C4-2B (cell line): ENCODE data around the gene SH3BP5.

ENCODE experiments used
- H3K27ac ChIP-seq: fragments of 450-650 bp; 2 replicates; pipeline ENCODE4 v1.5.1; 2017
- ZFX ChIP-seq: fragments of 450-650 bp; IDR thresholded peaks from 2 replicates; pipeline ENCODE4 v1.6.1; 2017
- TF ChIP-seq, protein P1 (sequence below): fragments of 450-650 bp; conservative IDR thresholded peaks from 2 replicates; pipeline ENCODE4 v1.5.1; 2017; ENCODE audit warnings: mild to moderate bottlenecking

Gene SH3BP5, protein sequence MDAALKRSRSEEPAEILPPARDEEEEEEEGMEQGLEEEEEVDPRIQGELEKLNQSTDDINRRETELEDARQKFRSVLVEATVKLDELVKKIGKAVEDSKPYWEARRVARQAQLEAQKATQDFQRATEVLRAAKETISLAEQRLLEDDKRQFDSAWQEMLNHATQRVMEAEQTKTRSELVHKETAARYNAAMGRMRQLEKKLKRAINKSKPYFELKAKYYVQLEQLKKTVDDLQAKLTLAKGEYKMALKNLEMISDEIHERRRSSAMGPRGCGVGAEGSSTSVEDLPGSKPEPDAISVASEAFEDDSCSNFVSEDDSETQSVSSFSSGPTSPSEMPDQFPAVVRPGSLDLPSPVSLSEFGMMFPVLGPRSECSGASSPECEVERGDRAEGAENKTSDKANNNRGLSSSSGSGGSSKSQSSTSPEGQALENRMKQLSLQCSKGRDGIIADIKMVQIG

GRCh38 chr3:15332405-15333098, at the start of gene SH3BP5:
Gene SH3BP5 (minus strand): TSS chr3:15332586. CDS start chr3:15332408, 178 bp downstream.
- TF ChIP-seq, protein P1, sequence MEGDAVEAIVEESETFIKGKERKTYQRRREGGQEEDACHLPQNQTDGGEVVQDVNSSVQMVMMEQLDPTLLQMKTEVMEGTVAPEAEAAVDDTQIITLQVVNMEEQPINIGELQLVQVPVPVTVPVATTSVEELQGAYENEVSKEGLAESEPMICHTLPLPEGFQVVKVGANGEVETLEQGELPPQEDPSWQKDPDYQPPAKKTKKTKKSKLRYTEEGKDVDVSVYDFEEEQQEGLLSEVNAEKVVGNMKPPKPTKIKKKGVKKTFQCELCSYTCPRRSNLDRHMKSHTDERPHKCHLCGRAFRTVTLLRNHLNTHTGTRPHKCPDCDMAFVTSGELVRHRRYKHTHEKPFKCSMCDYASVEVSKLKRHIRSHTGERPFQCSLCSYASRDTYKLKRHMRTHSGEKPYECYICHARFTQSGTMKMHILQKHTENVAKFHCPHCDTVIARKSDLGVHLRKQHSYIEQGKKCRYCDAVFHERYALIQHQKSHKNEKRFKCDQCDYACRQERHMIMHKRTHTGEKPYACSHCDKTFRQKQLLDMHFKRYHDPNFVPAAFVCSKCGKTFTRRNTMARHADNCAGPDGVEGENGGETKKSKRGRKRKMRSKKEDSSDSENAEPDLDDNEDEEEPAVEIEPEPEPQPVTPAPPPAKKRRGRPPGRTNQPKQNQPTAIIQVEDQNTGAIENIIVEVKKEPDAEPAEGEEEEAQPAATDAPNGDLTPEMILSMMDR, result peak; percentile 72
- no peak for TF ChIP-seq ZFX
- peak within 1 kb of the TSS; percentile 64 for H3K27ac ChIP-seq

GRCh38 chr3:15380980-15381890, 48.8 kb upstream of the SH3BP5 start:
- H3K27ac ChIP-seq, result no peak overlapping the region
- TF ChIP-seq ZFX, result no peak
- TF ChIP-seq, protein P1, result no peak

DNA sequence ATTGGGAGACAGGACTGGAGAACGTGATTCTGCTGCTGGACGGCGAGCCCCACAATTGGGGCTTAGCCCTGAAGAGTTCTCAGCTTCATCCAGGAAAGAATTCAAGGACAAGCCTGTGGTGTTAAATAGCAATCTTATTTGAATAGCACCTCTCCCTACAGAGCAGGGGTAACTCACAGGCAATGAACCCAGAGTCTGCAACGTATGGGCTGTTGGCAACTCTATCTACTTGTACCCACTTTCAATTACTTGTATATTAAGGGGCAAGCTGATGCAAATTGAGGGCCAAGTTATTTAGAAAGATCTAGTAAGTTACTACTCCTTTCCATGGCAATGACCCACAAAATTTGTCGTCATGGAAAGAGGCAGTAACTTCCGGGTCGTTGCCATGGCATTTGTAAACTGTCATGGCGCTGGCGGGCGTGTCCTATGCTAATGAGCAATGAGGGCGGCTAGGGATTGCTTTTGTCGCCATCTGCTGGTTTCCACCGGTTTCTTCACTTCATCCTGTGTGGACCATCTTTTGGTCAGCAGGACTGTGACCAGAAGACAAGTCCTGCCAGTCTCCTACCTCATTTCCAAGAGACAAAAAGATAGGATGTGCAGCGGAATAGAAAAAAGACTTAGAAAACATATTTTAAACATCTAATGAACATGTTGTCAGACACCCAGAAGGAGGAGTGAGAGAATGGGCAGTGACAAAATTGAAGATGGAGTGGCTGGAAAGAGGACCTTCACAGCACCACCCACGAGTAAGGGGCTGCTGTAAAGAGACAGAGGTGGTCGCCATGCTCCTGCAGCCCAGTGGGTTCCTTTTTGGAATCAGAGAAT, 45.8 kb upstream of the SH3BP5 start:
- TF ChIP-seq ZFX, result no peak
- TF ChIP-seq, protein P1, result peak; percentile 92
- no peak overlapping the region for H3K27ac ChIP-seq

DNA sequence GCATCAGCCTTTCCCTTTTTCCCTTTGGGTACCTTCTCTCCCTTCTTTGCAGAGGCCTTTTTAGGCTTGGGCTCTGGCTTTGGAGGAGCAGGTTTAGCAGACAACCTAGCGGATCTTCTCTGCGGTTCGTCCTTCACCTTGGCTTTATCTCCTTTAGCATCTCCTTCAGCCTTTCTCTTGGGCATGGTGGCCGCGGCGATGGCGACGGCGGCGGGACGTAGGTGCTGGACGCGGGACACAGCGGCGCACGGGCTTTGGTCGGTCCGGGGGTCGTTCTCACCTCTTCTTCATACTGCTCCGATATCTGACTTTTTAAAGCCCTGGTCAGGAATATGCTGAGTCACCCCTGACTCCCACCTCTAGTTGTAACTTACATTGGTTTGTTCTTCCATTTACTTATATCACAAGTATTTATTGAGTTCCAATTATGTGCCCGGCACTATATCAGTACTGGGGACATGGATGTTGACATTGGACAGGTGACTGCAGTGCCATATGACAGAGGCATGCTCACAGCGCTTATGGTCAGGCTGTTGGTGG, 43.1 kb upstream of the SH3BP5 start:
- no peak for TF ChIP-seq ZFX
- TF ChIP-seq, protein P1, result no peak
- H3K27ac ChIP-seq, result no peak overlapping the region

DNA sequence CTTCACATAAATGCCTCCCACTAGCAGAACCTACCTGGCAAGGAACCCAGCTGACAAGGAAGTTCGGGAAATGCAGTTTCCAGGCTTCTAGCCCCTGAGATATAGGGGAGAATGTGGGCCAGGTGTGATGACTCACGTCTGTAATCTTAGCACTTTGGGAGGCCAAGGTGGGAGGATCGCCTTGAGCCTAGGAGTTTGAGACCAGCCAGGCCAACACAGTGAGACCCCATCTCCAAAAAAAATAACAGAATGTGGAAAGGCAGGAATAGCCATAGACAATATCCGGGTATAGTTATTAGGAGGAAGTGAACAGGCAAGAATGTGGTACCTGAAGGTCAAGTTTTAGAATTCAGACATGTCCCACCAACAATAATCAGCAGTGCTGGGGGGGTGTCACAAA, 40.5 kb upstream of the SH3BP5 start:
- no peak for TF ChIP-seq ZFX
- TF ChIP-seq, protein P1, result no peak
- no peak overlapping the region for H3K27ac ChIP-seq

DNA sequence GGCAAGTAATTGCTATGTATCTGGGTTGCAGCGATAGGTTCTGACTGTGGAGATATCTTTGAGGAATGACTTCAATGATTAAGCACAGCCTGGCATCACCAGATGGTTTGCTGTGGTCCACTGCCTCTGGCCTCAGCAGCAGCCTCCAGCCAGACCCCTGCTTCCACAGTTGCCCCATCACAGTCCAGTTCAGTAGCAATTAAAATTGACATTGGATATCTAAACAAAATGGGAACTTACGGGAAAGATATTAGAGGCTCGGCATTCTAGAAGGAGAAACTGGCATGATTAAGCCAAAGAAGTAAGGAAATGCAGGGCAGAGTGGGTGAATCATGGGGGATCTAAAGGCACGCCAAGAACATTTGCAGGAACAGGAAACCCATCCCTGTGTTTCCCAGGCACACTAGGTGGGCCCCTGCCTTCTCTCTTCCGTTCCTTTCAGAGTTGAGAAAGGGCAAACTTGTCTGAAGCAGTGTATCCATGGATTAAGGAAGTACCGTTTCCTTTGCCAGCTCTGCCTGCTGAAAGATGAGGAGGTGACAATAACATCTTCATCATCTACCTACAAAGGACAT, 36.3 kb upstream of the SH3BP5 start:
- TF ChIP-seq, protein P1, result no peak
- no peak for TF ChIP-seq ZFX
- H3K27ac ChIP-seq, result no peak overlapping the region
